ENCODE data around the gene SYT6. TPM values are rescaled to one million over a fixed set of nuclear protein-coding genes. Genes with fewer than 3 reads are reported as not detected.

Gene SYT6
- total and polyA plus RNA-seq, 3 donors from 2014 or later: 0.43 to 0.78 (median 0.71) TPM

DNA sequence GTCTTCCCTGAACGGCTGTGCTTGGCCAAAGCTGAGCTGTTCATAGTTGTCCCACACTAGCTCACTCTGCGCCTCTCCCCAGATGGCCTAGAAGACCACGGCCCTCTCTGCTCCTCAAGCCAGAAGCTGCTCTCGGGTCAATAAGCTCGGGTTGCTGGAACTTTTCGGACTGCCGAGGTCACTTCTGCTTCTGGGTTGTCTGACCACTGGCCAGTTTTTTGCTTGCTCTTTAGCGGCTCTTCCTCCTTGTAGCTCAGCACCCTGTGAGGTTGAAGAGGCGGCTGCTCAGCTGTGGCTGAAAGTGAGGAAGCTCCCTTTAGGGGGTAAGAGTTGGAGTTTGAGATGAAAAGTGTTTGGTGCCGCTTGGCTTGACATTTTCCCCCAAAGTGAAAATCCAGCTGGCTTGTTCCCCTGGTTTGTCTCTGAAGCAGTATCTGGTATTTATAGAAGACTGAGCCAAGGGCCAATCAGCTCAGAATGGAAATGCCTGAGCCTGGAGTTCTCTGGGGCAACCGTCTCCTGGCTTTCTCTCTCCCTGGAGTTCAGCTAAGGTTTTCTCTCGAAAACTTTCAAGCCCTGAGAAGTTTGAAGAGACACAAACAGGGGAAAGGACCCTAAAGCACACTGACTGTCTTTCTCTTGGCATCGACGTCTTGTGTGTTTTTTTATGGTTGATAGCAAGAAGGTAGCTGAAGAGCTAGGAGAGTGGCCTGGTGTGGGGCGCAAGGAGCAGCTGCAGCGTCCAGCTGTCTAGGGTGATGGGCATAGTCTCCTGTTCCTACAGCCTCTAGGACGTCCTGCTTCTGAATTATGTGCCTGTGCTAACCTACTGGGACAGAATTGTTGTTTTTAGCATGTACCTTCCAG is 72.0 kb downstream of the SYT6 start:
- peak; percentile 42 for DNase-seq
- Histone ChIP-seq H3K36me3 (ENCODE audit: low read depth, missing control alignments) (no peaks in the 10 kb centered on the region), H3K27ac (no peak overlapping the region), H3K27me3 (no peaks in the 10 kb centered on the region), H3K4me1 (no peaks in the 10 kb centered on the region), H3K4me3 (no peak overlapping the region), H3K9me3 (no peaks in the 10 kb centered on the region)
- TF ChIP-seq, protein P1, sequence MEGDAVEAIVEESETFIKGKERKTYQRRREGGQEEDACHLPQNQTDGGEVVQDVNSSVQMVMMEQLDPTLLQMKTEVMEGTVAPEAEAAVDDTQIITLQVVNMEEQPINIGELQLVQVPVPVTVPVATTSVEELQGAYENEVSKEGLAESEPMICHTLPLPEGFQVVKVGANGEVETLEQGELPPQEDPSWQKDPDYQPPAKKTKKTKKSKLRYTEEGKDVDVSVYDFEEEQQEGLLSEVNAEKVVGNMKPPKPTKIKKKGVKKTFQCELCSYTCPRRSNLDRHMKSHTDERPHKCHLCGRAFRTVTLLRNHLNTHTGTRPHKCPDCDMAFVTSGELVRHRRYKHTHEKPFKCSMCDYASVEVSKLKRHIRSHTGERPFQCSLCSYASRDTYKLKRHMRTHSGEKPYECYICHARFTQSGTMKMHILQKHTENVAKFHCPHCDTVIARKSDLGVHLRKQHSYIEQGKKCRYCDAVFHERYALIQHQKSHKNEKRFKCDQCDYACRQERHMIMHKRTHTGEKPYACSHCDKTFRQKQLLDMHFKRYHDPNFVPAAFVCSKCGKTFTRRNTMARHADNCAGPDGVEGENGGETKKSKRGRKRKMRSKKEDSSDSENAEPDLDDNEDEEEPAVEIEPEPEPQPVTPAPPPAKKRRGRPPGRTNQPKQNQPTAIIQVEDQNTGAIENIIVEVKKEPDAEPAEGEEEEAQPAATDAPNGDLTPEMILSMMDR (IDR thresholded peaks at IDR 0.05): no peak
- no peak for TF ChIP-seq POLR2A (IDR thresholded peaks at IDR 0.05)
- intact Hi-C loops (cut with DNase I; ENCODE audit: low total_unique reads): no loop called here
- 54 to 56% methylated on average over 16 to 17 of the region's 17 CpGs for WGBS, 2 donors

DNA sequence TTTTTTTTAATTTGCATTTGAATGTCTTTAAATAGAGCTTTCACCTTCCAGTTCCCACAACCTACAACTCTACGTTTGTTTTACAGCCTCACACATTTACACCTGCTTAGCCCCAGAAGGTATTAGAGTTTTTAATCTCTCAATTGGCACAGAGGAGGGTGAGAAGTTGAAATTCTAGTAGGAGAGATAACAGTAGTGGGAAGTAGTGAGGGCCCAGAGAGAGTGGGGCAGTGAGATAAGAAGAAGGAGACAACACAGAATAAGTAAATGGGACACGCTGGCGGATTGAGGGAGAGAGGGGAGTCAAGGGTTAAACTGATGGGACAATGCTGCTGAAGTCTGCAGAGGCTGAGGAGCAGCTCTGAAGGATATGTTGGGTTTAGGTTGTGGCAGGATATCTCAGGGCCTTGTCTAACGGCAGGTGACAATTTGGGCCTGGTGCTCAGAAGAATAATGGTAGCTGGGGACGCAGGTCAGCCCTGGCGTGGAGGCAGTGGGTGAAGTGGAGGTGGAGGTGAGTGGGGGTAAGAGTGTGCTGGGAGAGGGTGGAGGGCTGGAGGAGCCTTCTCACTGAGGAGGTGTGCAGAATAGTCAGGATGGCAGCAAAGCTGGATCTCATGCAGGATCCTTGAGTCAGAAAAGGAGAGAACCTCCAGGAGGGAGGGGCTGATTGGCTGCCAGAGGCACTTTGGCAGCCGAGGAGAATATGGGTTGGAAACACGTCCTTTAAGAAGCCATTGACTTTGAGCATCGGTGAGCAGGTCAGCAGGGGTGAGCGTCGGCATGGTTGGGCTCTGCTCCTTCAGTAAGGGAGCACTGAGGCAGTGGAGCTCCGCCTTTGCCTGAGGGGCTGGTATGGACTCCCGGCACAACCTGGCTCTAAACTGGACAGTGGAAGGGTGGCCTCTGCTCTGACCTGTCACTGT is 72.9 kb downstream of the SYT6 start:
- no peak for TF ChIP-seq POLR2A (IDR thresholded peaks at IDR 0.05)
- TF ChIP-seq, protein P1 (IDR thresholded peaks at IDR 0.05): no peak
- Histone ChIP-seq H3K27me3 (no peaks in the 10 kb centered on the region), H3K36me3 (ENCODE audit: low read depth, missing control alignments) (no peaks in the 10 kb centered on the region), H3K4me3 (no peak overlapping the region), H3K27ac (no peak overlapping the region), H3K9me3 (no peaks in the 10 kb centered on the region), H3K4me1 (peaks cover under 1% of the 10 kb centered on the region)
- WGBS, 2 donors: 77 to 79% methylated on average over 12 to 13 of the region's 13 CpGs
- intact Hi-C loops (cut with DNase I; ENCODE audit: low total_unique reads): no loop called here
- no peak for DNase-seq

DNA sequence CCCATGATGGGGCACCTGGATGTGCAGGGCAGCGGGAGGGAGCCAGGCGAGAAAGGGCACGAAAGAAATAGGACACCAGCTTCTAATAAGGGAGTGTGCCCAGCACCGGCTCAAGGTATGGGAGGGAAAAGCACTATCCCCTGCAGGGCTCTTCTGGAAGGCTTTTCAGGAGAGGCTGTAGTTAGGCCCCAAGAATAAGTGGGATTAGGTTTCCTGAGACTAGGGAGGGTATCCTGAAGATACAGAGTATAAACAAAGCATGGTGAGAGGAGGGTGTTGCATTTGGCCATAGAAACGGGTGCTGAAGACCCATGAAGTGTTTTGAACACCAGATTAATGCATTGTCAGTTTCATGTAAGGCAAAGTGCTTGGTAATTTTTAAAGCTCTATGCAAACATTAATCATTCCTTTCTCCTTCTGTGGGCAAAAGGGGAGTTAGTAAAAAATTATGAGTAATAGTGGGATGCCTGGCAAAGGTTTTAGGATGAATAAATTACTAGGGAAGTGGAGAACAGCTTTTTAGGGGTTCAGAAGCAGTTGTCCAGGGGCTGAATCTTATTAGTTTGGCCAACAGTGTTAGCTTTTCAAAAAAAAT is 74.0 kb downstream of the SYT6 start:
- Histone ChIP-seq H3K9me3 (no peaks in the 10 kb centered on the region), H3K27ac (no peak overlapping the region), H3K36me3 (ENCODE audit: low read depth, missing control alignments) (no peaks in the 10 kb centered on the region), H3K4me1 (peaks cover 3% of the 10 kb centered on the region), H3K27me3 (no peaks in the 10 kb centered on the region), H3K4me3 (no peak overlapping the region)
- no peak for DNase-seq
- intact Hi-C loops (cut with DNase I; ENCODE audit: low total_unique reads): no loop called here
- WGBS, 2 donors: 89 to 96% methylated on average over 5 of the region's 5 CpGs
- no peak for TF ChIP-seq POLR2A (IDR thresholded peaks at IDR 0.05)
- TF ChIP-seq, protein P1 (IDR thresholded peaks at IDR 0.05): no peak

DNA sequence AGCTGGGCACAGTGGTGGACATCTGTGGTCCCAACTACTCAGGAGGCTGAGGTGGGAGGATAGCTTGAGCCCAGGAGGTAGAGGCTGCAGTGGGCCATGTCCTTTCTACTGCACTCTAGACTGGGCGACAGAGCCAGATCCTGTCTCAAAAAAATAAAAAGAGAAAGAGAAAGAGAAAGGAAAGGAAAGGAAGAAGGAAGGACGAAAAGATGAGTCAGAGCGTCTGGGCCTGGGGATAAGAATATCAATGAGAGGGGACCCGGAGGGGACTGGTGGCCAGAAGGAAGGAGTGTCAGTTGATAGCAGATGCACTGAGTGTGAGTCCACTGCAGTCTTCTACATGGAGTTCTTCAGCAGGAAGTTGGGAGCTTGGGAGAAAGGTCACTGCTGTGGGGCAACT is 75.6 kb downstream of the SYT6 start:
- 83 to 85% methylated on average over 4 of the region's 4 CpGs for WGBS, 2 donors
- H3K27me3 ChIP-seq: no peaks in the 10 kb centered on the region
- TF ChIP-seq POLR2A (IDR thresholded peaks at IDR 0.05): no peak
- TF ChIP-seq, protein P1 (IDR thresholded peaks at IDR 0.05): no peak
- H3K4me3 ChIP-seq: no peak overlapping the region
- no peaks in the 10 kb centered on the region for H3K9me3 ChIP-seq
- H3K36me3 ChIP-seq (ENCODE audit: low read depth, missing control alignments): no peaks in the 10 kb centered on the region
- no peak for DNase-seq
- peaks cover 3% of the 10 kb centered on the region for H3K4me1 ChIP-seq
- intact Hi-C loops (cut with DNase I; ENCODE audit: low total_unique reads): no loop called here
- no peak overlapping the region for H3K27ac ChIP-seq

Data from testis (tissue), 3 donors.